Stimulated activated CD8-positive, alpha-beta memory T cell treated with anti-CD3 and anti-CD28 coated beads, Interleukin-4, amount 100 ng/mL, for 48 hours (primary cell): Measurements from ENCODE around the gene ARHGEF18.

Source experiments
- DNase-seq: peaks from one replicate; pipeline ENCODE4 v3.0.0-alpha.2; 2020

ARHGEF18 gene

GRCh38 chr19:7386308-7386707 lies 37.6 kb downstream of the ARHGEF18 start:
- peak; percentile 33 for DNase-seq

GRCh38 chr19:7386769-7387168 lies 38.0 kb downstream of the ARHGEF18 start:
- no peak for DNase-seq

- no peak for DNase-seq
Observed at GRCh38 chr19:7391218-7391670, 42.5 kb downstream of the ARHGEF18 start.

- DNase-seq = no peak
Observed at GRCh38 chr19:7393459-7393858, 44.7 kb downstream of the ARHGEF18 start.

GRCh38 chr19:7393939-7394730 lies 45.4 kb downstream of the ARHGEF18 start:
- DNase-seq = no peak

GRCh38 chr19:7394731-7395359 lies 46.1 kb downstream of the ARHGEF18 start:
- peak; percentile 94 for DNase-seq

- peak; percentile 31 for DNase-seq
Observed at GRCh38 chr19:7395360-7396066, 46.8 kb downstream of the ARHGEF18 start.

- no peak for DNase-seq
Observed at GRCh38 chr19:7397687-7398086, 49.0 kb downstream of the ARHGEF18 start.
